Right cardiac atrium (tissue), 5 donors: ENCODE data around the gene LNX1. TPM values are rescaled to one million over a fixed set of nuclear protein-coding genes. Genes with fewer than 3 reads are reported as not detected.

Experiments used
- ATAC-seq, 2 donors: fragments of 200-7000 bp; cut with Tn5 transposase; one replicate each; pipeline versions ENCODE4 v1.8.0 to v1.9.1; 2020; ENCODE audit warnings: moderate library complexity in 2 of 2, mild to moderate bottlenecking in 1 of 2
- DNase-seq, 3 donors: peaks; one replicate each; pipeline ENCODE4 v3.0.0-alpha.2; 2020
- H3K27ac ChIP-seq: one replicate; pipeline ENCODE4 v1.5.1; 2013; ENCODE audit warnings: mild to moderate bottlenecking, low read length, control low read depth, moderate library complexity
- H3K27me3 ChIP-seq: one replicate; pipeline ENCODE4 v1.6.1; 2013; ENCODE audit not compliant: control insufficient read depth, insufficient read depth
- H3K4me1 ChIP-seq: one replicate; pipeline ENCODE4 v1.6.1; 2013; ENCODE audit warnings: low read length; ENCODE audit not compliant: control insufficient read depth, insufficient read depth
- H3K4me3 ChIP-seq: one replicate; pipeline ENCODE4 v1.5.1; 2013; ENCODE audit warnings: low read length, control low read depth
- H3K9me3 ChIP-seq: one replicate; pipeline ENCODE4 v1.6.1; 2013; ENCODE audit warnings: low read length; ENCODE audit not compliant: control insufficient read depth
- WGBS: extraction: QIAGEN DNeasy Blood & Tissue Kit; methylation state at CpG from one replicate; pipeline ENCODE4 v1.1.7; 2013; 5-methylcytosine and 5-hydroxymethylcytosine counted together
- intact Hi-C, 4 donors: fragments of 100-400 bp; cut with DNase I; formaldehyde crosslinking; loops; one replicate each; pipeline versions ENCODE4 v1.11.0 to v1.14.0; 2022 to 2023
- polyA plus RNA-seq: library from polyadenylated mRNA; stranded (reverse); fragments of 200-250 nt; gene quantifications from one replicate; pipeline ENCODE4 v1.2.3, GENCODE V29; 2013
- total RNA-seq, 4 donors: library from RNA; stranded (reverse); fragmentation: NEBNext Ultra II Directional; extraction: Animal tissue kit (Norgen Biotek cat#: 25700); gene quantifications; one replicate each; pipeline ENCODE4 v1.2.1, GENCODE V29; 2021
- donor health status: healthy with polysubstance abuse.
- donor health status: DM: no; HTN: yes; CAD: no.
- donor health status: DM: no; HTN: no; CAD: no.
- donor health status: DM: no; HTN: yes; CAD: no; lungs with severe emphysema.
- donor health status: DM: yes; HTN: yes; CAD: no.

Gene LNX1
- total and polyA plus RNA-seq, 5 donors: 4.4 to 11.5 (median 6.8) TPM

DNA sequence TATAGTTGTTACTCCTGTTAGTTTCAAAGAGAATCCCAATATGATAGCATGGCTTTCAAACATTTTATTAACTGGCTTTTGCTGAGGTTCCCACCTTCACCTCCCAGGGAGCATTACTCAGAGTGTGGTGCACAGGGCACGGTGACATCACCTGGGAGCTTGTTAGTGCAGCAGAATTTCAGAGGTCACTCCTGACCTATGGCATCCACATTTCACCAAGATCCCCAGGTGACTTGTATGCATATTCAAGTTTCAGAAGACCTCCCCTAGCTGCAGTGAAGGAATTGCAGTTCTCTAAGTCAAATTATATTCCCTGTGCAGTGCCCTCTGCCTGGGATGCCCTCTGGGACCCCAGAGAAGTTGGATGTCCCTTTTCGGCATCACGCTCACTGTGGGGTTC lies 29.7 kb upstream of the LNX1 start:
- intact Hi-C loops: no loop called here
- no peaks in the 10 kb centered on the region for H3K27me3 ChIP-seq
- no peaks in the 10 kb centered on the region for H3K4me1 ChIP-seq
- no peak overlapping the region for H3K4me3 ChIP-seq
- DNase-seq (no peak), ATAC-seq (no peak)
- no peak overlapping the region for H3K27ac ChIP-seq
- H3K9me3 ChIP-seq: no peaks in the 10 kb centered on the region
- 92% methylated on average over 3 of the region's 3 CpGs for WGBS

DNA sequence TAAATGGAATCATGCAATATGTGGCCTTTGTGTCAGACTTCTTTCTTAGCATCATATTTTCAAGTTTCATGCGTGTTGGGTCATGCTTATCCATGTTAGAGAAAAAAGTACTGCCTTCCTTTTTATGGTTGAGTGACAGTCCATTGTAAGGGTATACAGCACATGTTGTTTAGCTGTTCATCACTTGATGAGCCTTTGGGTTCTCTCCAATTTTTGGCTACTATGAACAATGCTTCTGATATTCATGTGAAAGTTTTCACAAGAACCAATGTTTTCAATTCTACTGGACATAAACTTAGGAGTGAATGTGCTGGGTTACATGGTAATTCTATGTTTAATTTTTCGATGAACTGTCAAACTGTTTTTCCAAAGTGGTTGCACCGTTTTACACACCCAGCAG lies 28.1 kb upstream of the LNX1 start:
- intact Hi-C loops: no loop called here
- WGBS: 85% methylated on average over 3 of the region's 3 CpGs
- ATAC-seq: no peak
- DNase-seq: no peak
- H3K4me3 ChIP-seq: no peak overlapping the region
- H3K9me3 ChIP-seq: no peaks in the 10 kb centered on the region
- H3K27ac ChIP-seq: no peak overlapping the region
- H3K4me1 ChIP-seq: no peaks in the 10 kb centered on the region
- no peaks in the 10 kb centered on the region for H3K27me3 ChIP-seq

DNA sequence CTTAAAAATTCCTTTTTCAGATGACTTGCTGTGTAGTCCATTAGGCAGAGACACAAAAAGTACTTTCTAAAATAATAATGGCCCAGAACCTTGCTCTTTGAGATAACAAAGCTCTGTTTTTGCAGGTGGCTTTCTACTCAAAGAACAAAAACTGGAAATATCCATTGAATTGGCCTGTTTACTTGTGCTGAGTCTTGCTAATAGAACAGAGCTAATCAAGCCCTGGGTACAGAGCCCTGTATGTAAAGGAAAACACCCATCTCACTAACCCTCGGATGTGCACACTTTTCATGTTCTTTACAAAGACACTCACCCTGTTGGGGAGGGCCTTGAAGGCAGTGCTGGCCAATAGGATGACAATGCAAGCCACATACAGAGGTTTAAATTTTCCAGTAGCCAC lies 27.0 kb upstream of the LNX1 start:
- no peak overlapping the region for H3K27ac ChIP-seq

DNA sequence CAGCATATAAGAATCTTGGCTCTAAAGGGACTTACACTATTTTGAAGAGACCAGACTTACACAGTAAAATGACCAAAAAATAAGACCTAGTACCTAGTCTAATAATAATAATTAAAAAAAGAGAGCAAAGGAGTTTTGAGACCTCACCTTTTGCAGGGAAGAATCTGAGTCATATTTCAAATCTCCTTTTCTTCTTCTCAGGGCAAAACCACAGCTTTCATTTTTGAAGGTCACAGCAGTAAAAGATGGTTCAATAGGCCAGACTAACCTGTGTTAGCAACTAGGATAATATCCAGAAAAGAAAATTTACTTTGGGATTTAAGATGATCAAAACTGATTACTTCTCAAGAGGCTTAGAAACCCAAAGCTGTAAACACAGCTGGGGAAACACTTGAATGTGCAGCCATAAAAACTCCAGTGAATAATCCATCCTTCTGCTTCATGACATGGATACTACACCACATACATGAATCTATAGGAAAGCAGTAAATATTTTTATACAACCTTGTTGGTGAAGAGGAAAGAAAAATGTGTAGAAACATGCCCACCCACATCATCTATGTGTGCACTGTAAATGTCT lies 25.9 kb upstream of the LNX1 start:
- H3K27ac ChIP-seq: no peak overlapping the region
- DNase-seq: no peak
- intact Hi-C loops: no loop called here

More for the DNA sequence above, 27.0 kb upstream of the LNX1 start:
- Histone ChIP-seq H3K4me3 (no peak overlapping the region), H3K9me3 (no peaks in the 10 kb centered on the region), H3K27me3 (no peaks in the 10 kb centered on the region), H3K4me1 (no peaks in the 10 kb centered on the region)
- no peak for ATAC-seq
- intact Hi-C loops: no loop called here
- no peak for DNase-seq
- 63% methylated on average over 1 of the region's 1 CpG for WGBS

DNA sequence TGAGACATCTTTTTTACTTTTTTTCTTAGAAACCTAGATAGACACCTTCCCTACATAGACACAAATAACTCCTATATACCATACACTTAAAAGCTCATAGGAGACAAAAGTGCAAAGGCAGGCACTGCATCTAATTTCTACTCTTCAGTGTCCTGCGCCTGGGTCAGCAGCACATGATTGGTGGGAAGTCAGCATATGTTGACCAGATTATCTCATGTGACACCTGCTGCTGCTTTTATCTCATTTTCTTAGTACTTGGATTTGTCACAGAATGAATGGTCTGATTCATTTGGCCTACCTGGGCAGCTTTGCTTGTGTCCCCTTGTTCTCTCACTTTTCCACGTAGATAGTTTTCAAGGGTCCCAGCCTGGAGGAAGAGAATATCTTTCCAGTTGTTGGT lies 24.9 kb upstream of the LNX1 start:
- intact Hi-C loops: no loop called here
- no peak for ATAC-seq
- H3K27ac ChIP-seq: no peak overlapping the region
- WGBS: 95% methylated on average over 2 of the region's 2 CpGs
- no peaks in the 10 kb centered on the region for H3K4me1 ChIP-seq
- H3K4me3 ChIP-seq: no peak overlapping the region
- H3K27me3 ChIP-seq: no peaks in the 10 kb centered on the region
- DNase-seq: no peak
- no peaks in the 10 kb centered on the region for H3K9me3 ChIP-seq

More for the DNA sequence above, 25.9 kb upstream of the LNX1 start:
- Histone ChIP-seq H3K9me3 (no peaks in the 10 kb centered on the region), H3K4me3 (no peak overlapping the region), H3K27me3 (no peaks in the 10 kb centered on the region), H3K4me1 (no peaks in the 10 kb centered on the region)
- no peak for ATAC-seq

DNA sequence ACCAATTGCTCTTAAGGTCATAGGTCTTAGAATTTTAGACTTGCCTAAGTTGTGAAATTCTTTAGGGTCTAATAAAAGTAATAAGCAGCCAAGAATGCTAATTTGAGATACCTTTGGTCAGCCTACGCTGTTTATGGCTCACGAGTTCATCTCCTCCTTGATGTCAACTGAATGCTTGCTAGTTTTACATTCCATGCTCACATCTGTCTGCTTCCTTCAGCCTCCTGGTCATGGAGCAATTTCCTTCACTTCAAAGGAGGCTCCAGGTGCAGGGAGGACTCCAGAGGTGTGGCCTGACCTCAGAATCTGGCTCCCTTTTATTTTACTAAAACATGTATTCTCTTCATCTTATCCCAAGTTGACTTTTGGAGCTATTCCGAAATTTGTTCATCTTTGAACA lies 23.3 kb upstream of the LNX1 start:
- 93% methylated on average over 3 of the region's 3 CpGs for WGBS
- intact Hi-C loops: no loop called here
- no peak for ATAC-seq
- H3K4me1 ChIP-seq: no peaks in the 10 kb centered on the region
- no peak overlapping the region for H3K4me3 ChIP-seq
- DNase-seq: no peak
- H3K27ac ChIP-seq: no peak overlapping the region
- no peaks in the 10 kb centered on the region for H3K27me3 ChIP-seq
- no peaks in the 10 kb centered on the region for H3K9me3 ChIP-seq

DNA sequence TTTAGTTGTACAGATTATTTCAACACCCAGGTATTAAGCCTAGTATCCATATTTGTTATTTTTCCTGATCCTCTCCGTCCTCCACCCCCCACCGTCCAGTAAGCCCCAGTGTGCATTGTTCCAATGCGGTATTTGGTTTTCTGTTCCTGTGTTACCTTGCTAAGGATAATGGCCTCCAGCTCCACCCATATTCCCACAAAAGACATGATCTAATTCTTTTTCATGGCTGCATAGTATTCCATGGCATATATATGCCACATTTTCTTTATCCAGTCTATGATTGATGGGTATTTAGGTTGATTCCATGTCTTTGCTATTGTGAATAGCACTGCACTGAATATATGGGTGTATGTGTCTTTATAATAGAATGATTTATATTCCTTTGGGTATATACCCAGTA lies 22.1 kb upstream of the LNX1 start:
- ATAC-seq (no peak), DNase-seq (no peak)
- Histone ChIP-seq H3K27ac (no peak overlapping the region), H3K27me3 (no peaks in the 10 kb centered on the region), H3K9me3 (no peaks in the 10 kb centered on the region), H3K4me1 (no peaks in the 10 kb centered on the region), H3K4me3 (no peak overlapping the region)
- WGBS: 97% methylated on average over 3 of the region's 3 CpGs
- intact Hi-C loops: no loop called here

DNA sequence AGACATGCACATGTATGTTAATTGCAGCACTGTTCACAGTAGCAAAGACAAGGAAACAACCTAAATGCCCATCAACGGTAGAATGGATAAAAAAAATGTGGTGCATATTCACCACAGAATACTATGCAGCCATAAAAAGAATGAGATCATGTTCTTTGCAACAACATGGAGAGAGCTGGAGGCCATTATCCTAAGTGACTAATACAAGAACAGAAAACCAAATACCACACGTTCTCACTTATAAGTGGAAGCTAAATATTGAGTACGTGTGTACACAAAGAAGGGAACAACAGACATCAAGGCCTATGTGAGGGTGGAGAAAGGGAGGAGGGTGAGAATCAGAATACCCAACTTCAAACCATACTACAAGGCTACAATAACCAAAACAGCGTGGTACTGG lies 17.4 kb upstream of the LNX1 start:
- H3K27ac ChIP-seq: no peak overlapping the region
- no peak for DNase-seq
- WGBS: 97% methylated on average over 4 of the region's 4 CpGs
- no peaks in the 10 kb centered on the region for H3K27me3 ChIP-seq
- H3K4me1 ChIP-seq: no peaks in the 10 kb centered on the region
- no peak for ATAC-seq
- no peaks in the 10 kb centered on the region for H3K9me3 ChIP-seq
- H3K4me3 ChIP-seq: no peak overlapping the region
- intact Hi-C loops: no loop called here

DNA sequence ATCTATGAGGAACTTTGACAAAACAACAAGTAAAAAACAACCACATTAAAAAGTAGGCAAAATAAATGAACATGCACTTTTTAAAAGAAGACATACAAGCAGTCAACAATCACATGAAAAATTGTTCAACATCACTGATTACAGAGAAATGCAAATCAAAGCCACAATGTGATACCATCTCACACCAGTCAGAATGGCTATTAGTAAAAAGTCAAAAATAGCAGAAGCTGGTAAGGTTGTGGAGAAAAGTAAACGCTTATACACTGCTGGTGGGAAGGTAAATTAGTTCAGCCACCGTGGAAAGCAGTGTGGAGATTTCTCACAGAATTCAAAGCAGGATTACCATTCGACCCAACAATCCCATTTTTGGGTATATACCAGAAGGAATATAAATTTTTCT lies 17.0 kb upstream of the LNX1 start:
- 94% methylated on average over 3 of the region's 3 CpGs for WGBS
- DNase-seq: no peak

DNA sequence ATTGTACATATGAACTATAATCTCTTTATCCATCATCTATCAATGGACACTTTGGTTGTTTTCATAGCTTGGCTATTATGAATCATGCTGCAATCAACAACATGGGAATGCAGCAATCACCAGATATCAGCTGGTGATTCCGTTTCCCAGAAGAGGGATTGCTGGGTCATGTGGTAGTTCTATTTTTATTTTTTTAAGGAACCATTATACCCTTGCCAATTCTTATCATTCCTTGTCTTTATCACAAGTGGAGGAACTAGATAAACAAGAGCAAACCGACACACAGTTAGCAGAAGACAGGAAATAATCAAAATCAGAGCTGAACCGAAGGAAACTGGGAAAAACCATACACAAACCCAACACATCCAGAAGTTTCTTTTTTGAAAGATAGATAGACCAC lies 14.5 kb upstream of the LNX1 start:
- 24% methylated on average over 3 of the region's 3 CpGs for WGBS

More for the DNA sequence above, 17.0 kb upstream of the LNX1 start:
- Histone ChIP-seq H3K4me1 (no peaks in the 10 kb centered on the region), H3K4me3 (no peak overlapping the region), H3K27me3 (no peaks in the 10 kb centered on the region), H3K9me3 (no peaks in the 10 kb centered on the region), H3K27ac (no peak overlapping the region)
- intact Hi-C loops: no loop called here
- no peak for ATAC-seq

DNA sequence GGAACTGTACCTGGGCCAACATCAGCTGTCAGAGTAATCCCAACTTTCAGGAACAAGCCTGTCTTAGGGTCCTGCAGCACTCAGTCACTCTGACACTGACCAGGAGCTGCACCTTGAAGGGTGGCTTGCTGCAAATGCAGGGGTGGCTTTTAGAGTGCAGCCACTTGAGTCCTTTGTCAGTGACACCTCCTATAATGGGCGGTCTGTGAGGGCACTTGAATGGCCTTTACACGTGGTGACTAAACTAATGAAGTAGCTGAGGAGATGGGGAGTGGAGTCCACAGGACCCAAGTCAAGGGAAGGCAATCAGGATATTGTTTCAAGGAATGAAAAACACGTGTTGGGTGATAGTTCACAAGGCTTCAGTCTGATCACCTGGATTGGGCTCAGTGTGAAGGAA lies 11.1 kb upstream of the LNX1 start:
- Histone ChIP-seq H3K9me3 (no peaks in the 10 kb centered on the region), H3K27ac (no peak overlapping the region), H3K4me1 (peaks cover 4% of the 10 kb centered on the region), H3K27me3 (no peaks in the 10 kb centered on the region), H3K4me3 (no peak overlapping the region)
- intact Hi-C loops: no loop called here
- ATAC-seq: no peak
- no peak for DNase-seq
- 74% methylated on average over 3 of the region's 3 CpGs for WGBS

More for the DNA sequence above, 14.5 kb upstream of the LNX1 start:
- DNase-seq (no peak), ATAC-seq (no peak)
- no peak overlapping the region for H3K4me3 ChIP-seq
- H3K4me1 ChIP-seq: peaks cover 4% of the 10 kb centered on the region
- no peaks in the 10 kb centered on the region for H3K9me3 ChIP-seq
- H3K27ac ChIP-seq: no peak overlapping the region
- intact Hi-C loops: no loop called here
- no peaks in the 10 kb centered on the region for H3K27me3 ChIP-seq

DNA sequence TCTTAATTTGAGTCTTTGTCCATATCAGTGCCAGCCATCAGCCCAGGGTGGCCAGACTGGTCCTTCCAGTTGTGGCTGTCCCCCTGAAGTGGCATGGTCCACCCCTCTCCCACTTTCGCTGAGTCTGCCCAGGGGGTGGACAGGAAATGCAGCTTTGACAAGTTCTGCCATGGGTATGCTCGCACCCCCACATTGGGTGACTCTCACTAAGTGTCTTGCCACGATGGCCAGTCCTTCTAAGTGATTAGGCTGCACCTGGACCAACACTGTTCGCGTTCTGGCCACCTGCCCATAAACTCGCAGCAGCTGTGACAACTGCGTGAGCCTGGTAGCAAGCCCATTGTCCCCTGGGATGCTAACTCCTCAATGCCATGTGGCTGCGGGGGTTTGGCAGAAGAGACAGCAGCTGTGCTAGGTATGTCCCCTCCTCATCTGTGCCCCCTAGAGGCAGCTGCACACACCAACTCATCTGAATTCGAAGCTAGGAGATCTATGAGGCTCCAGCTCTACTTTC lies 10.0 kb upstream of the LNX1 start:
- intact Hi-C loops: no loop called here
- Histone ChIP-seq H3K4me3 (no peak overlapping the region), H3K9me3 (no peaks in the 10 kb centered on the region), H3K27ac (no peak overlapping the region), H3K27me3 (no peaks in the 10 kb centered on the region), H3K4me1 (peaks cover 4% of the 10 kb centered on the region)
- DNase-seq (peak; percentile 19 to 48 (median 45)), ATAC-seq (no peak)
- WGBS: 77% methylated on average over 9 of the region's 9 CpGs
